Activated T-cell treated with anti-CD3 and anti-CD28 coated beads for 1 hour (primary cell): ENCODE results near the gene WNT3A.

ENCODE experiments used
- DNase-seq: peaks from one replicate; pipeline ENCODE4 v3.0.0-alpha.2; 2020; ENCODE audit warnings: low read depth

The WNT3A gene

GRCh38 chr1:228101614-228101993 is 94.8 kb downstream of the WNT3A start:
- DNase-seq = no peak

GRCh38 chr1:228101994-228102790 is 95.4 kb downstream of the WNT3A start:
- DNase-seq = peak; percentile 50

GRCh38 chr1:228102791-228103620 is 96.2 kb downstream of the WNT3A start, which contains the start of gene C1orf35:
Gene C1orf35, minus strand, starts transcription at chr1:228103325. Its CDS starts 98 bp downstream, at chr1:228103227.
- DNase-seq = peak; percentile 93

GRCh38 chr1:228104526-228105269 is 97.9 kb downstream of the WNT3A start:
- no peak for DNase-seq

- DNase-seq = no peak
Observed at GRCh38 chr1:228105270-228105995, 98.6 kb downstream of the WNT3A start.

GRCh38 chr1:228105996-228106799 is 99.4 kb downstream of the WNT3A start:
- DNase-seq = no peak

GRCh38 chr1:228106800-228107054 is 99.9 kb downstream of the WNT3A start:
- DNase-seq = no peak

- no peak for DNase-seq
Observed at GRCh38 chr1:228107636-228108035, 100.8 kb downstream of the WNT3A start.

GRCh38 chr1:228108055-228108690 is 101.4 kb downstream of the WNT3A start:
- no peak for DNase-seq

- DNase-seq = no peak
Observed at GRCh38 chr1:228108742-228109072, 101.9 kb downstream of the WNT3A start.

- peak; percentile 99 for DNase-seq
Observed at GRCh38 chr1:228109073-228109961, 102.5 kb downstream of the WNT3A start, which contains the start of gene MRPL55. Gene MRPL55, minus strand, starts transcription at chr1:228109299. Its CDS starts 1,039 bp downstream, at chr1:228108260.

- DNase-seq = no peak
Observed at GRCh38 chr1:228109962-228110488, 103.2 kb downstream of the WNT3A start.

GRCh38 chr1:228110556-228110955 is 103.8 kb downstream of the WNT3A start:
- no peak for DNase-seq
